ENCODE measurements around the gene DSG3.

DNA sequence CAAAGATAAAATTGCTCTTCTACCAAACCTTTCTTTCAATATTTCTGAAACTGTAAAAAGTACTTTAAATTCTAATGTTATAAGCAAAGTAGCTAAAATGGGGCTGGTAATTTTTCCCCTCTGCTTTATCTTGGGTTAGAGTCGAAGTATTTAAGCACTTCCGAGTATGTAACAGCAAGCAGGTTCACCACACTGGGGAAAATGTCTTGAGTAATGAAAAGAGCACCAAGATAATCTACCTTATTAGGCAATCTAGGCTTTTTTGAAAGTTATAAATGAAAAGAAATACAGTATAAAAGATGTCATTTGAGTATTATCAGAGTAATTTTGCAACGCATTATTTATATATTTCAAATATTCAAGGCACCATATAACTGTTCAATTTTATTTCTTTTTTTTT, 687 bp upstream of the DSG3 start:
- no peak for TF ChIP-seq TCF12 (IDR thresholded peaks at IDR 0.05; ENCODE audit: low read depth)
- no peak for TF ChIP-seq ZBTB7A (IDR thresholded peaks at IDR 0.05; ENCODE audit: low read depth)
- no peak for TF ChIP-seq RAD21 (IDR thresholded peaks at IDR 0.05; ENCODE audit: low read depth)
- no peak for TF ChIP-seq YY1 (IDR thresholded peaks at IDR 0.05; ENCODE audit: low read depth)
- no peak for TF ChIP-seq EP300 (IDR thresholded peaks at IDR 0.05; ENCODE audit: borderline replicate concordance)
- TF ChIP-seq, protein P1, sequence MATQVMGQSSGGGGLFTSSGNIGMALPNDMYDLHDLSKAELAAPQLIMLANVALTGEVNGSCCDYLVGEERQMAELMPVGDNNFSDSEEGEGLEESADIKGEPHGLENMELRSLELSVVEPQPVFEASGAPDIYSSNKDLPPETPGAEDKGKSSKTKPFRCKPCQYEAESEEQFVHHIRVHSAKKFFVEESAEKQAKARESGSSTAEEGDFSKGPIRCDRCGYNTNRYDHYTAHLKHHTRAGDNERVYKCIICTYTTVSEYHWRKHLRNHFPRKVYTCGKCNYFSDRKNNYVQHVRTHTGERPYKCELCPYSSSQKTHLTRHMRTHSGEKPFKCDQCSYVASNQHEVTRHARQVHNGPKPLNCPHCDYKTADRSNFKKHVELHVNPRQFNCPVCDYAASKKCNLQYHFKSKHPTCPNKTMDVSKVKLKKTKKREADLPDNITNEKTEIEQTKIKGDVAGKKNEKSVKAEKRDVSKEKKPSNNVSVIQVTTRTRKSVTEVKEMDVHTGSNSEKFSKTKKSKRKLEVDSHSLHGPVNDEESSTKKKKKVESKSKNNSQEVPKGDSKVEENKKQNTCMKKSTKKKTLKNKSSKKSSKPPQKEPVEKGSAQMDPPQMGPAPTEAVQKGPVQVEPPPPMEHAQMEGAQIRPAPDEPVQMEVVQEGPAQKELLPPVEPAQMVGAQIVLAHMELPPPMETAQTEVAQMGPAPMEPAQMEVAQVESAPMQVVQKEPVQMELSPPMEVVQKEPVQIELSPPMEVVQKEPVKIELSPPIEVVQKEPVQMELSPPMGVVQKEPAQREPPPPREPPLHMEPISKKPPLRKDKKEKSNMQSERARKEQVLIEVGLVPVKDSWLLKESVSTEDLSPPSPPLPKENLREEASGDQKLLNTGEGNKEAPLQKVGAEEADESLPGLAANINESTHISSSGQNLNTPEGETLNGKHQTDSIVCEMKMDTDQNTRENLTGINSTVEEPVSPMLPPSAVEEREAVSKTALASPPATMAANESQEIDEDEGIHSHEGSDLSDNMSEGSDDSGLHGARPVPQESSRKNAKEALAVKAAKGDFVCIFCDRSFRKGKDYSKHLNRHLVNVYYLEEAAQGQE (IDR thresholded peaks at IDR 0.05; ENCODE audit: low read depth) = no peak
- no peak for TF ChIP-seq CEBPB (IDR thresholded peaks at IDR 0.05)
- TF ChIP-seq, protein P2, sequence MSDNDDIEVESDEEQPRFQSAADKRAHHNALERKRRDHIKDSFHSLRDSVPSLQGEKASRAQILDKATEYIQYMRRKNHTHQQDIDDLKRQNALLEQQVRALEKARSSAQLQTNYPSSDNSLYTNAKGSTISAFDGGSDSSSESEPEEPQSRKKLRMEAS (IDR thresholded peaks at IDR 0.05) = no peak
- TF ChIP-seq CREB1 (IDR thresholded peaks at IDR 0.05; ENCODE audit: low read depth) = no peak
- no peak for TF ChIP-seq TEAD4 (IDR thresholded peaks at IDR 0.05)
- TF ChIP-seq FOXM1 (IDR thresholded peaks at IDR 0.05; ENCODE audit: borderline replicate concordance, low read depth) = no peak
- no peak for TF ChIP-seq NFIC (IDR thresholded peaks at IDR 0.05)
- TF ChIP-seq, protein P3, sequence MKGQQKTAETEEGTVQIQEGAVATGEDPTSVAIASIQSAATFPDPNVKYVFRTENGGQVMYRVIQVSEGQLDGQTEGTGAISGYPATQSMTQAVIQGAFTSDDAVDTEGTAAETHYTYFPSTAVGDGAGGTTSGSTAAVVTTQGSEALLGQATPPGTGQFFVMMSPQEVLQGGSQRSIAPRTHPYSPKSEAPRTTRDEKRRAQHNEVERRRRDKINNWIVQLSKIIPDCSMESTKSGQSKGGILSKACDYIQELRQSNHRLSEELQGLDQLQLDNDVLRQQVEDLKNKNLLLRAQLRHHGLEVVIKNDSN (IDR thresholded peaks at IDR 0.05) = no peak
- no peak for TF ChIP-seq EGR1 (IDR thresholded peaks at IDR 0.05)
